Mesendoderm (in vitro differentiated cells): ENCODE results near the gene FAM181A.

Experiments
- DNase-seq: peaks from one replicate; pipeline ENCODE4 v3.0.0; 2013
- H2AK5ac ChIP-seq: 2 replicates; pipeline ENCODE4 v1.6.1; 2013; ENCODE audit warnings: low read length, inconsistent platforms
- H2BK120ac ChIP-seq: 2 replicates; pipeline ENCODE4 v1.6.1; 2013; ENCODE audit warnings: low read depth, mild to moderate bottlenecking, low read length, moderate library complexity, mixed read lengths
- H2BK15ac ChIP-seq: replicated peaks from 2 replicates; pipeline ENCODE4 v1.6.1; 2013; ENCODE audit warnings: low read depth, mild to moderate bottlenecking, moderate library complexity
- H2BK5ac ChIP-seq: 2 replicates; pipeline ENCODE4 v1.6.1; 2013; ENCODE audit warnings: low read length, inconsistent platforms
- H3K18ac ChIP-seq: 2 replicates; pipeline ENCODE4 v1.6.1; 2013; ENCODE audit warnings: mild to moderate bottlenecking, low read length, mixed read lengths
- H3K23ac ChIP-seq: one replicate; pipeline ENCODE4 v1.6.1; 2013; ENCODE audit warnings: low read length
- H3K27ac ChIP-seq: 2 replicates; pipeline ENCODE4 v1.5.1; 2013; ENCODE audit warnings: low read depth, mild to moderate bottlenecking, inconsistent platforms, low read length, moderate library complexity
- H3K27me3 ChIP-seq: 2 replicates; pipeline ENCODE4 v1.6.1; 2013; ENCODE audit warnings: low read length, control low read depth, mild to moderate bottlenecking, inconsistent platforms; ENCODE audit not compliant: insufficient read depth, poor library complexity
- H3K36me3 ChIP-seq: 2 replicates; pipeline ENCODE4 v1.6.1; 2013; ENCODE audit warnings: low read length, inconsistent platforms; ENCODE audit not compliant: control insufficient read depth, insufficient read depth
- H3K4ac ChIP-seq: one replicate; pipeline ENCODE4 v1.6.1; 2013; ENCODE audit warnings: low read depth, mild to moderate bottlenecking, low read length, moderate library complexity
- H3K4me1 ChIP-seq: 2 replicates; pipeline ENCODE4 v1.6.1; 2013; ENCODE audit warnings: low read depth, low read length, inconsistent platforms; ENCODE audit not compliant: control insufficient read depth
- H3K4me2 ChIP-seq: 2 replicates; pipeline ENCODE4 v1.6.1; 2013; ENCODE audit warnings: low read length
- H3K4me3 ChIP-seq: 2 replicates; pipeline ENCODE4 v1.5.1; 2013; ENCODE audit warnings: mild to moderate bottlenecking, low read length
- H3K56ac ChIP-seq: one replicate; pipeline ENCODE4 v1.6.1; 2013; ENCODE audit warnings: low read length
- H3K79me1 ChIP-seq: 2 replicates; pipeline ENCODE4 v1.6.1; 2013; ENCODE audit warnings: low read length, inconsistent platforms
- H3K79me2 ChIP-seq: 2 replicates; pipeline ENCODE4 v1.6.1; 2013; ENCODE audit warnings: mild to moderate bottlenecking, low read length; ENCODE audit not compliant: control insufficient read depth, insufficient read depth
- H3K9ac ChIP-seq: 2 replicates; pipeline ENCODE4 v1.6.1; 2013; ENCODE audit warnings: low read length, inconsistent platforms
- H4K5ac ChIP-seq: one replicate; pipeline ENCODE4 v1.6.1; 2013; ENCODE audit warnings: low read length
- H4K8ac ChIP-seq: one replicate; pipeline ENCODE4 v1.6.1; 2013; ENCODE audit warnings: low read depth, mild to moderate bottlenecking, control low read depth, low read length, moderate library complexity
- WGBS: extraction: QIAGEN DNeasy Blood & Tissue Kit; methylation state at CpG from one replicate; pipeline ENCODE4 v1.1.7; 2013; ENCODE audit warnings: low lambda C conversion rate, missing lambda C conversion rate; ENCODE audit not compliant: insufficient coverage; ENCODE audit errors: extremely low coverage; 5-methylcytosine and 5-hydroxymethylcytosine counted together

FAM181A gene

DNA sequence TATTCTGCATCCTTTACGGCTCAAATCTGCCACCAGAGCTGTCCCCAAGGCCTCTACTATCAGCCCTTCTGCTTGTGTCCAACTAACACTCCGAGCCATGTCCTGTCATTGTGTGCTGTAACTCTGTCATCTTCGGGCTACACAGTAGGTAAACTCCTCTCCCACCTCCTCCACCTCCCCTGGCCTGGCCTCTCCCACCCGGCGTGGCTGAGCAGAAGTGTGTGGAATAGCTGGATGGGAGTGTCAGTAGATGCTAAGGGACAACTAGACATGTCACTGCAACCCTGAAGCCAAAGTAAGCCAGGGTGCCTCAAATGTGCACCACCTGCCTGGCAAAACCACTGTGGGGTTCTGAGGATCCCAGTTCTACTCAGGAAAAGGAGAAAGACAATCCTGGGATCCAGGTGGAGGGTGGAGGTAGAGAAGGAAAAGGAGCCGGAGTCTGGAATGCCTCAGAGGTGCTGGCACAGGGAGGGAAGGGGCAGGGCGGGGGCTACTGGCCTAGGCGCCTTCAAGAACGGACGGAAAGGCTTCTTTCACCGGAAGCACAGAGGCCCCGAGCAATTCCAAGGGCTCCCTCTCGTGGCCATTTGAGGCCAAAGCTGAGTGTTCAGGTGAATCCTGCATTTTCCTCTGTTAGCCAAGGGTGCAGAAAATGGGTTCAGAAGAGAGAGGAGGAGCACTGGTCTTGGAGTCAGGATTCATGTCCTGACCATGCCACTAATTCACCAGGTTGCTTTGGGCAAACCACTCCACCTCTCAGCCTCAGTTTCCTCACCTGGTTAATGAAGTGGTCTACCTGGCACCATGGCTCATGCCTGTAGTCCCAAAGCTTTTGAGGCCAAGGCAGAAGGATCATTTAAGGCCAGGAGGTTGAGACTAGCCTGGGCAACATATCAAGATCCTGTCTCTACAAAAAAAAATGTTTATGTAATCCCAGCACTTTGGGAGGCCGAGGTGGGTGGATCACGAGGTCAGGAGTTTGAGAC lies 20.5 kb upstream of the FAM181A start:
- peak overlapping the region; percentile 83 for H3K56ac ChIP-seq
- H3K27me3 ChIP-seq, result no peaks in the 10 kb centered on the region
- no peak overlapping the region for H3K27ac ChIP-seq
- H2BK15ac ChIP-seq, result no peak overlapping the region
- H3K9ac ChIP-seq, result peak overlapping the region; percentile 1
- no peaks in the 10 kb centered on the region for H3K36me3 ChIP-seq
- H3K79me2 ChIP-seq, result no peaks in the 10 kb centered on the region
- H3K4ac ChIP-seq, result no peak overlapping the region
- H4K5ac ChIP-seq, result no peak overlapping the region
- no peak overlapping the region for H2AK5ac ChIP-seq
- H3K79me1 ChIP-seq, result no peaks in the 10 kb centered on the region
- H3K23ac ChIP-seq, result no peak overlapping the region
- H3K4me1 ChIP-seq, result no peaks in the 10 kb centered on the region
- H3K4me2 ChIP-seq, result no peak overlapping the region
- no peak overlapping the region for H3K18ac ChIP-seq
- no peak overlapping the region for H3K4me3 ChIP-seq
- H2BK5ac ChIP-seq, result no peak overlapping the region
- H4K8ac ChIP-seq, result no peak overlapping the region
- no CpG with 5 or more reads among the region's 15 CpGs for WGBS
- peak; percentile 88 for DNase-seq
- H2BK120ac ChIP-seq, result no peak overlapping the region

DNA sequence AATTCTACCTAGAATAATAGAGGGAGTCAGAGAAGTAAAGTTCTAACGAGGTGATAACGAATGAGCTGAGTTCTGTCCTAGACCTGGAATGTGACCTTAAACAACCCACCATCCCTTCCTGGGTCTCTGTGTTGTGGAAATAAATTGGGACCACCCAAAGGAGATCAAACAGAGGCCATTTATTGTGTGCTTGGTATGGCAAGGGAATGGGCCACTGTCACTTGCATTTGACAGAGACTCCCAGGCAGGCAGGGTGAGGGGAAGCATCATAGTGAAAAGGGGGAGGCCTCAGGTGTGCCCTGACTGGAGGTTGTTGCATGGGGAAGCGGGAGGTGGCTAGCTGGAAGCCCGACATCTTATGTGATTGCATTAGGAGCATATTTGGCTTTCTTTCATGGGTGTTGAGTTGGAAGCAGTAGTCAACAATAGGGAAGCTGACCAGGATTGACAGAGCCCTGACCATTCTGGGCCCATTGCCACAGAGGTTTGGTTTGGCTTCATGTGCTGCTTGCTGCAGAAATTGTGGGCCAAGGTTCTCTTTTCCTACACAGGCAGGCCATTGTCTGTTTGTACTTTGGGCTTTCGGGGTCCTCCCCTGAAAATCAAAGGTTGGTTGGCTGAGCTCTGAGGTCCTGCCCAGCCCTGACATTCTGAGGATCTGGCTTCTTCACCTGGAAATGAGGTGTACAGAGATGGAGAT lies 17.6 kb upstream of the FAM181A start:
- Histone ChIP-seq H3K4me2 (no peak overlapping the region), H2BK15ac (no peak overlapping the region), H3K27me3 (no peaks in the 10 kb centered on the region), H3K36me3 (no peaks in the 10 kb centered on the region), H3K4ac (no peak overlapping the region), H3K18ac (no peak overlapping the region), H3K23ac (no peak overlapping the region), H2BK5ac (no peak overlapping the region), H3K79me2 (no peaks in the 10 kb centered on the region), H2BK120ac (no peak overlapping the region), H3K79me1 (no peaks in the 10 kb centered on the region), H2AK5ac (no peak overlapping the region), H4K5ac (no peak overlapping the region), H3K4me1 (no peaks in the 10 kb centered on the region), H3K56ac (no peak overlapping the region), H3K27ac (no peak overlapping the region), H3K4me3 (no peak overlapping the region), H3K9ac (no peak overlapping the region), H4K8ac (no peak overlapping the region)
- WGBS, result no CpG with 5 or more reads among the region's 5 CpGs
- no peak for DNase-seq

DNA sequence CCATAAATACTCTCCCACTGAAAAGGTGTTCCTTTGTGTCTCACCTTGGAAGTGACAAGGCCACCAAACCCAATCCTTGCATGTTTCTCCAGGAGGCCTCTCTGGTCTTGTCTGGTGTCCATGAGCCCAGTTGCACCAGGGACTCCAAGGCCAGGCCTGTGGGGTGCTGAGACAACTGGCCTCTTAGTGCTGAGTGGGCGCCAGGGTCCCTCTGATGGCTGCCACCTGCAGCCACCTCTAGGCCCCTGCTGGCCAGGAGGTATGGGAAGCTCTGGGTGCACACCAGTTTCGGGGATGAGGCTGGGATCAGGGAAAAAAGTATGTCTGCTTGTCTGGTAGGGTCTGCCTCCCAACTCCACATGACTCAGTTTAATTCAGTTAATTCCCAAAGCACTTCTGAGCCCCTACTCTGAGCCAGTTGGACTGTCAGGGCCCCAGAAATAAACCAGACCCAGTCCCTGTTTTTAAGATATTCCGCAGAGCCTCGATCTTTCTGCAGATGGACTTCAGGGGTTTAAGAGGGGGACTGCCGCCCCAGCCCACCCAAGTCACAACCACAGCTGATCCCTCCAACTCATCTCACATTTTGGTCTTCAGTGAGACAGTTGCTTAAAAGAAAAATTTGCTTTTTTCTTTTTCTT lies 15.0 kb upstream of the FAM181A start:
- no peak overlapping the region for H4K5ac ChIP-seq
- H4K8ac ChIP-seq, result no peak overlapping the region
- H3K4me3 ChIP-seq, result no peak overlapping the region
- H3K56ac ChIP-seq, result no peak overlapping the region
- no peaks in the 10 kb centered on the region for H3K27me3 ChIP-seq
- H2AK5ac ChIP-seq, result no peak overlapping the region
- no peaks in the 10 kb centered on the region for H3K79me1 ChIP-seq
- H3K4me1 ChIP-seq, result no peaks in the 10 kb centered on the region
- no CpG with 5 or more reads among the region's 5 CpGs for WGBS
- H3K4ac ChIP-seq, result no peak overlapping the region
- no peak overlapping the region for H3K18ac ChIP-seq
- H2BK5ac ChIP-seq, result no peak overlapping the region
- H3K23ac ChIP-seq, result no peak overlapping the region
- H3K9ac ChIP-seq, result no peak overlapping the region
- H2BK120ac ChIP-seq, result no peak overlapping the region
- H3K36me3 ChIP-seq, result no peaks in the 10 kb centered on the region
- no peak overlapping the region for H3K27ac ChIP-seq
- H2BK15ac ChIP-seq, result no peak overlapping the region
- H3K79me2 ChIP-seq, result no peaks in the 10 kb centered on the region
- no peak overlapping the region for H3K4me2 ChIP-seq
- DNase-seq, result no peak

DNA sequence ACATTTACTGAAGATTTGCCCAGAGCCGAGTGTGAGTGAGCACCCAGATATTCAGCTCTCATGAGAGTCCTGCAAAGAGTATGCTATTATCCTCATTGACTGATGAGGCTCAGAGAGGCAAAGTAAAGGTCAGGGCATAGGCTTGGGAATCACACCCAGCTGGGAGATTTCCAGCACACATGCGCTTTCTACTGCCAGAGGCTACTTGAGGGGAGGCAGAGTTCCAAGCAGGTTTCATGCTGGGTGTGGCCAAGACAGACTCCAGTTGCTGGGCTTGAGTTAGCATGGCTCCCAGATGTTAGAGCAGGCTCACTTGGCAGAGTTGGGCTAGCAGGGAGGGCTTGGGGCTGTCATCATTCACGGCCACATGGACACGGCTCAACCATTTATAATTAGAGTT lies 14.4 kb upstream of the FAM181A start:
- Histone ChIP-seq H3K4me3 (no peak overlapping the region), H2BK15ac (no peak overlapping the region), H2AK5ac (no peak overlapping the region), H3K36me3 (no peaks in the 10 kb centered on the region), H3K79me2 (no peaks in the 10 kb centered on the region), H3K4me1 (no peaks in the 10 kb centered on the region), H2BK5ac (no peak overlapping the region), H3K27ac (no peak overlapping the region), H3K18ac (no peak overlapping the region), H2BK120ac (no peak overlapping the region), H3K79me1 (no peaks in the 10 kb centered on the region), H3K9ac (no peak overlapping the region), H4K8ac (no peak overlapping the region), H3K23ac (no peak overlapping the region), H3K27me3 (no peaks in the 10 kb centered on the region), H3K4me2 (no peak overlapping the region), H3K4ac (no peak overlapping the region), H4K5ac (no peak overlapping the region), H3K56ac (no peak overlapping the region)
- no CpG with 5 or more reads among the region's 4 CpGs for WGBS
- no peak for DNase-seq

DNA sequence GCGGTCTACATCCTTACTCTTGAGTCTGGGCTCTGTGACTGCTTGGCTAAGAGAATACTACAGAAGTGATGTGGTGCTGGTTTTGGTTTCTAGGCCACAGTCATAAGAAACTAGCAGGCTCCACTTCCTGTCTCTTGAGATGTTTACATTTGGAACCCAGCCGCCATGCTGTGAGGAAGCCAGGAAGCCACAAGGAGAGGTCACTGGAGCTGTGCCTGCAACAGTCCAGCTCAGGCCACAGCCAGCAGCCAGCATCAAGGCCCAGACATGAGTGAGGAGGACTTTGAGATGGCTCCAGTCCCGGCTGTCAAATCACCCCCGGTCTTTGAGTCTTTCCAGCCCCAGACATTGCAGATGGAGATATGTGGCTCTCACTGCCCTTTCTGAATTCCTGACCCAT lies 12.9 kb upstream of the FAM181A start:
- Histone ChIP-seq H3K9ac (no peak overlapping the region), H2BK120ac (no peak overlapping the region), H3K4ac (no peak overlapping the region), H3K27me3 (no peaks in the 10 kb centered on the region), H4K8ac (no peak overlapping the region), H3K4me2 (no peak overlapping the region), H2BK5ac (no peak overlapping the region), H3K79me2 (no peaks in the 10 kb centered on the region), H2AK5ac (no peak overlapping the region), H3K56ac (no peak overlapping the region), H3K36me3 (no peaks in the 10 kb centered on the region), H2BK15ac (no peak overlapping the region), H3K79me1 (no peaks in the 10 kb centered on the region), H3K4me3 (no peak overlapping the region), H3K27ac (no peak overlapping the region), H3K18ac (no peak overlapping the region), H3K23ac (no peak overlapping the region), H4K5ac (no peak overlapping the region), H3K4me1 (no peaks in the 10 kb centered on the region)
- no peak for DNase-seq
- WGBS, result no CpG with 5 or more reads among the region's 4 CpGs
